H1 (cell line): ENCODE data around the gene TMEM161A. TPM values are rescaled to one million over a fixed set of nuclear protein-coding genes. Genes with fewer than 3 reads are reported as not detected.

ENCODE experiments used
- EP300 ChIP-seq, 2 experiments: IDR thresholded peaks; 1 replicate in 1 of 2; 2 replicates in 1 of 2; pipeline ENCODE4 v1.6.1; 2011 to 2012; ENCODE audit warnings: low read depth in 2 of 2, low read length in 2 of 2, mild to moderate bottlenecking in 2 of 2, borderline replicate concordance in 1 of 2, inconsistent platforms in 1 of 2, moderate library complexity in 1 of 2
- GABPA ChIP-seq: IDR thresholded peaks from 2 replicates; pipeline ENCODE4 v1.6.1; 2011; ENCODE audit warnings: mild to moderate bottlenecking, low read length, moderate library complexity, borderline replicate concordance; ENCODE audit not compliant: insufficient read depth
- JUN ChIP-seq: IDR thresholded peaks from 2 replicates; pipeline ENCODE4 v1.6.1; 2011; ENCODE audit warnings: low read depth, mild to moderate bottlenecking, improper control_type of control experiment, low read length
- KDM4A ChIP-seq: IDR thresholded peaks from one replicate; pipeline ENCODE4 v1.7.1; 2012; ENCODE audit warnings: low read depth, mild to moderate bottlenecking, moderate library complexity, low read length, inconsistent platforms; ENCODE audit not compliant: severe bottlenecking
- TCF12 ChIP-seq: IDR thresholded peaks from 2 replicates; pipeline ENCODE4 v1.6.1; 2011; ENCODE audit warnings: low read depth, mild to moderate bottlenecking, low read length
- polyA plus RNA-seq, 7 experiments: library from polyadenylated mRNA; depleted of rRNA in 3 of 7; stranded (reverse) in 5 of 7; unstranded in 2 of 7; fragments of >200 nt in 5 of 7; fragments of 200-250 nt in 2 of 7; gene quantifications; 1 replicate in 5 of 7; 2 replicates in 1 of 7; 4 replicates in 1 of 7; pipeline versions ENCODE4 v1.2.1 to v1.2.3, GENCODE V29; 2011 to 2013; ENCODE audit warnings: missing spikeins in 2 of 7, mixed read lengths in 2 of 7
- total RNA-seq: library from RNA; stranded (reverse); fragmentation: NEBNext Ultra II Directional; extraction: Animal tissue kit (Norgen Biotek cat#: 25700); gene quantifications from 2 replicates; pipeline ENCODE4 v1.2.1, GENCODE V29; 2021

The TMEM161A gene
- total and polyA plus RNA-seq, 2 of the 8 experiments (the other 6 are each of a cell fraction or from before 2014, with no cell fraction given) = 47.8 to 103 TPM

DNA sequence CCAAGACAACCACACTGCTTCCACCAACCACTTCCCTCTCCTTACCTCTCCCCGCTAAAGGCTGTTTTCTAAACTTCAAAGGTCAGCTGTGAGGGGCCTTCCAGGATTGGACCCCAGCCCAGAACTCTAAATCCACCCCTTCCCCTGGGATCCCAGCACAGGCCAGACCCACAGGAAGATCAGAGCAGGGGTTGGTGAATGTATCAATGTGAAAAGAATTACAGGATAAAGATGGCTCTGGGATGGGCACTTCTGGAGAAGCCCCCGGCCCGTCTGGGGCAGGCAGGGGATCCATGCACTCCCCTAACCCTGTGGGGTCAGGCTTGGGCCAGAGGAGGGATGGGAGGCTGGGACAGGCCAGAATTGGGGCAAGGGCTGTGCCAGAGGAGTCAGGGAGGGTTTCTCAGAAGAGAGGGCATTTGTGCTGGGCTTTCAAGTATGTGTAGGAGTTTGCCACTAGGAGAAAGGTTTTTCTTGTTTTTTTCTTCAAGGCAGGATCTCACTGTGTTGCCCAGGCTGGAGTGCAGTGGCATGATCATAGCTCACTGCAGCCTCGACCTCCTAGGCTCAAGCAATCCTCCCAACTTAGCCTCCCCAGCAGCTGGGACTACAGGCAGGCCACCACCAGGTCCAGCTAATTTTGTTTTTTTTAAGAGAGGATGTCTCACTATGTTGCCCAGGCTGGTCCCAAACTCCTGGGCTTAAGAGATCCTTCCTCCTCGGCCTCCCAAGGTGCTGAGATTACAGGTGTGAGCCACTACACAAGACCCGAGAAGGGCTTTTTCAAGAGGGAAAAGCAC, 32.8 kb upstream of the TMEM161A start (continued):
- TF ChIP-seq EP300 (IDR thresholded peaks at IDR 0.05; ENCODE audit: borderline replicate concordance in 1 of 2, low read depth in 2 of 2, low read length in 2 of 2) (no peak), JUN (no peak), KDM4A (no peak), GABPA (no peak), TCF12 (no peak)
